GM12892 (cell line): ENCODE results near the gene NOX4.
"Not testable (repeated sequence)": the region's sequence is repeated elsewhere in the genome, so short reads cannot be mapped to it uniquely, and the experiment has no call there.

Source experiments
- POLR2A ChIP-seq: IDR thresholded peaks from 2 replicates; pipeline ENCODE4 v1.6.1; 2011; ENCODE audit warnings: low read depth, low read length, control low read depth
- POLR2AphosphoS5 ChIP-seq: IDR thresholded peaks from 2 replicates; pipeline ENCODE4 v1.6.1; 2011; ENCODE audit warnings: low read depth, low read length, control low read depth

- not testable (repeated sequence) for TF ChIP-seq POLR2A, POLR2AphosphoS5
These were observed 157.5 kb downstream of the NOX4 start for GRCh38 chr11:89333704-89334103.
